MCF 10A (cell line): ENCODE data around the gene TPRX1. TPM values are rescaled to one million over a fixed set of nuclear protein-coding genes. Genes with fewer than 3 reads are reported as not detected.

Experiments used
- BruUV-seq: library from RNA; stranded (reverse); fragments of 400-500 nt; replicated peaks from 2 replicates; lab custom pipeline; 2021; lab: Mats Ljungman, UMichigan
- CTCF ChIA-PET: fragments of 300-600 bp; sonication (Branson Sonifier 250); formaldehyde crosslinking; extraction: SDS; loops from one replicate; lab custom pipeline; 2021; ENCODE audit warnings: antibody characterized with exemption, inconsistent platforms; lab: Yijun Ruan, JAX
- POLR2A ChIA-PET: fragments of 300-600, 350-650 bp; sonication (Branson Sonifier 250); formaldehyde crosslinking; extraction: SDS; loops from one replicate; lab custom pipeline; 2020; ENCODE audit warnings: antibody characterized with exemption, inconsistent platforms; lab: Yijun Ruan, JAX
- DNase-seq: peaks from one replicate; pipeline ENCODE4 v3.0.0-alpha.2; 2018; ENCODE audit not compliant: unreplicated experiment
- H3K27ac Mint-ChIP-seq: one replicate; pipeline ENCODE4 v1.8.0; 2022; ENCODE audit warnings: mild to moderate bottlenecking, low read depth, mixed read lengths; ENCODE audit not compliant: unreplicated experiment
- H3K27me3 Mint-ChIP-seq: one replicate; pipeline ENCODE4 v1.8.0; 2022; ENCODE audit warnings: mixed read lengths; ENCODE audit not compliant: insufficient read depth, unreplicated experiment
- H3K36me3 Mint-ChIP-seq: one replicate; pipeline ENCODE4 v1.8.0; 2022; ENCODE audit warnings: mild to moderate bottlenecking, moderate library complexity, mixed read lengths; ENCODE audit not compliant: insufficient read depth, unreplicated experiment
- H3K4me1 Mint-ChIP-seq: one replicate; pipeline ENCODE4 v1.8.0; 2022; ENCODE audit warnings: mixed read lengths; ENCODE audit not compliant: insufficient read depth, unreplicated experiment
- H3K4me3 Mint-ChIP-seq: one replicate; pipeline ENCODE4 v1.8.0; 2022; ENCODE audit warnings: mild to moderate bottlenecking, moderate library complexity, mixed read lengths; ENCODE audit not compliant: unreplicated experiment
- H3K9me3 Mint-ChIP-seq: one replicate; pipeline ENCODE4 v1.8.0; 2022; ENCODE audit warnings: mixed read lengths; ENCODE audit not compliant: unreplicated experiment
- CTCF ChIP-seq: fragments of 200-600 bp; IDR thresholded peaks from one replicate; pipeline ENCODE4 v1.8.0; 2022; ENCODE audit warnings: antibody characterized with exemption, mild to moderate bottlenecking; ENCODE audit not compliant: unreplicated experiment
- intact Hi-C: fragments of 100-400 bp; cut with micrococcal nuclease; formaldehyde crosslinking; loops from 2 replicates; pipeline ENCODE4 v1.14.1; 2022
- total RNA-seq: library from RNA; stranded (reverse); gene quantifications from 2 replicates; pipeline ENCODE4 v1.2.3, GENCODE V29; 2022

The TPRX1 gene
- total RNA-seq, 1 experiment from 2014 or later = not detected

DNA sequence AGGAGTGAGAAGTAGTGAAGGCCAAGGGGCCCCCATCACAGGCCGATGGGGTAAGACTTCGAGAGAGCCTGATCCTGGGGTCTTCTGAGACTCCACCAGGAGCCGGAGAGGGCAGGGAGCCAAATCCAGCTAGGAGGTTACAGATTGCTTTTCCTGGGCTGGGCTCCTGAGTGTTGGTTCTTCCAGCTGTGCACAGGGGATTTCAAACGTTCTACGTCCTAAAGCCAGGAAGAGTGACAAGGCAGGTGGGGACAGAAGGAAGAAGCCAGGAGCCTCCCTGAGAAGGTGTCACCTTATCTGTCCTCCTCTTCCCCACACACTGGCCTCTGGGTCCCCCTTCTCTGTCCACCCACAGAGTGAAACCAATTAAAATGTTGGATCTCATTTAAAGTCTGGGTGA is 38.6 kb upstream of the TPRX1 start:
- DNase-seq = no peak
- Mint-ChIP-seq H3K4me3 (no peak overlapping the region), H3K27ac (no peak overlapping the region), H3K4me1 (no peaks in the 10 kb centered on the region), H3K9me3 (no peaks in the 10 kb centered on the region), H3K36me3 (no peaks in the 10 kb centered on the region), H3K27me3 (peaks cover 32% of the 10 kb centered on the region)
- BruUV-seq = no TSS peak
- TF ChIP-seq CTCF = no peak
- intact Hi-C loops = no loop called here
- ChIA-PET CTCF (interaction anchor here (0.5 to 0.6 kb wide), 2 partner anchors 14 to 60 kb away, joined by 3 to 4 read pairs; no protein-coding TSS in a partner anchor), POLR2A (interaction anchor here (0.9 kb wide), 1 partner anchor 13 kb away, joined by 3 read pairs; no protein-coding TSS in a partner anchor)

- H3K27me3 Mint-ChIP-seq = peaks cover 25% of the 10 kb centered on the region
- BruUV-seq = no TSS peak
- intact Hi-C loops = no loop called here
- H3K27ac Mint-ChIP-seq = no peak overlapping the region
- no peaks in the 10 kb centered on the region for H3K4me1 Mint-ChIP-seq
- no peak for DNase-seq
- ChIA-PET CTCF (interaction anchor here (0.7 to 1.3 kb wide), 2 partner anchors 24 to 27 kb away, joined by 3 to 6 read pairs; no protein-coding TSS in a partner anchor), POLR2A (interaction anchor here (0.6 to 1.0 kb wide), 2 partner anchors 10 to 23 kb away, joined by 3 to 5 read pairs; no protein-coding TSS in a partner anchor)
- H3K36me3 Mint-ChIP-seq = no peaks in the 10 kb centered on the region
- H3K9me3 Mint-ChIP-seq = no peaks in the 10 kb centered on the region
- no peak overlapping the region for H3K4me3 Mint-ChIP-seq
- TF ChIP-seq CTCF = no peak
Measured at GRCh38 chr19:47839913-47840312, 35.6 kb upstream of the TPRX1 start.

- Mint-ChIP-seq H3K9me3 (no peaks in the 10 kb centered on the region), H3K4me1 (no peaks in the 10 kb centered on the region), H3K27me3 (peaks cover 23% of the 10 kb centered on the region), H3K27ac (no peak overlapping the region), H3K36me3 (no peaks in the 10 kb centered on the region), H3K4me3 (no peak overlapping the region)
- TF ChIP-seq CTCF = no peak
- no peak for DNase-seq
- CTCF ChIA-PET = interaction anchor here (0.7 kb wide), 1 partner anchor 24 kb away, joined by 6 read pairs; no protein-coding TSS in a partner anchor
- POLR2A ChIA-PET = no interaction called here
- intact Hi-C loops = no loop called here
- BruUV-seq = no TSS peak
Measured at GRCh38 chr19:47839411-47839810, 35.1 kb upstream of the TPRX1 start.

- TF ChIP-seq CTCF = no peak
- H3K4me3 Mint-ChIP-seq = no peak overlapping the region
- no peak for DNase-seq
- CTCF ChIA-PET = interaction anchor here (1.8 kb wide), 1 partner anchor 28 kb away, joined by 8 read pairs; no protein-coding TSS in a partner anchor
- H3K36me3 Mint-ChIP-seq = no peaks in the 10 kb centered on the region
- no peaks in the 10 kb centered on the region for H3K9me3 Mint-ChIP-seq
- intact Hi-C loops = no loop called here
- POLR2A ChIA-PET = no interaction called here
- no peaks in the 10 kb centered on the region for H3K4me1 Mint-ChIP-seq
- H3K27ac Mint-ChIP-seq = no peak overlapping the region
- H3K27me3 Mint-ChIP-seq = no peaks in the 10 kb centered on the region
- no TSS peak for BruUV-seq
Measured at GRCh38 chr19:47836038-47836437, 31.7 kb upstream of the TPRX1 start.
